Psoas muscle (tissue), 8 donors: Measurements from ENCODE around the gene PHF2. TPM values are rescaled to one million over a fixed set of nuclear protein-coding genes. Genes with fewer than 3 reads are reported as not detected.

Experiments used
- ATAC-seq, 4 donors: fragments of 200-7000 bp; cut with Tn5 transposase; one replicate each; pipeline ENCODE4 v1.9.1; 2020; ENCODE audit warnings: moderate library complexity in 3 of 4, mild to moderate bottlenecking in 2 of 4
- DNase-seq, 2 donors: peaks; one replicate each; pipeline ENCODE4 v3.0.0-alpha.2; 2020
- H3K27ac ChIP-seq: fragments of 200-600 bp; one replicate; pipeline ENCODE4 v1.8.0; 2022
- H3K27me3 ChIP-seq, 3 donors: fragments of 200-600 bp in 1 of 3; one replicate each; pipeline versions ENCODE4 v1.6.1 to v1.8.0; 2013 to 2022; ENCODE audit warnings: low read length in 2 of 3, mild to moderate bottlenecking in 2 of 3, moderate library complexity in 1 of 3; ENCODE audit not compliant: insufficient read depth in 3 of 3
- H3K36me3 ChIP-seq, 2 donors: fragments of 200-600 bp in 1 of 2; one replicate each; pipeline versions ENCODE4 v1.6.1 to v1.8.0; 2013 to 2022; ENCODE audit warnings: low read depth in 1 of 2, mild to moderate bottlenecking in 1 of 2, moderate library complexity in 1 of 2; ENCODE audit not compliant: insufficient read depth in 1 of 2
- H3K4me1 ChIP-seq: fragments of 200-600 bp; one replicate; pipeline ENCODE4 v1.8.0; 2022
- H3K4me3 ChIP-seq: fragments of 200-600 bp; one replicate; pipeline ENCODE4 v1.8.0; 2022; ENCODE audit warnings: mild to moderate bottlenecking
- H3K9me3 ChIP-seq: fragments of 200-600 bp; one replicate; pipeline ENCODE4 v1.8.0; 2022
- CTCF ChIP-seq: fragments of 200-600 bp; IDR thresholded peaks from one replicate; pipeline ENCODE4 v1.8.0; 2022; ENCODE audit warnings: antibody characterized with exemption
- WGBS, 3 donors: extraction: QIAGEN DNeasy Blood & Tissue Kit; methylation state at CpG; one replicate each; pipeline versions ENCODE4 v1.1.6 to v1.1.7; 2013; 5-methylcytosine and 5-hydroxymethylcytosine counted together
- intact Hi-C, 2 donors: fragments of 100-400 bp; cut with DNase I; formaldehyde crosslinking; loops; one replicate each; pipeline versions ENCODE4 v1.11.0 to v1.14.2; 2022
- polyA plus RNA-seq, 3 donors: library from polyadenylated mRNA; stranded (reverse); fragments of 200-250 nt; gene quantifications; one replicate each; pipeline ENCODE4 v1.2.3, GENCODE V29; 2013
- total RNA-seq, 4 donors: library from RNA; stranded (reverse); fragmentation: NEBNext Ultra II Directional in 2 of 4; extraction: Animal tissue kit (Norgen Biotek cat#: 25700) in 2 of 4; gene quantifications; one replicate each; pipeline versions ENCODE4 v1.2.1 to v1.2.4, GENCODE V29; 2021 to 2023
- donor health status: healthy with polysubstance abuse.
- donor health status: DM: no; HTN: no; CAD: no; lungs with moderate emphysema.
- donor health status: Bipolar disorder and iron deficiency.
- donor health status: healthy.
- donor health status: DM: yes; HTN: yes; CAD: no.
- donor health status: DM: no; HTN: no; CAD: no.
- donor health status: DM: no; HTN: no; CAD: no.
- donor health status: DM: yes; HTN: yes; CAD: no.

PHF2 gene
- total and polyA plus RNA-seq, 7 donors: 9.3 to 26.6 (median 19.1) TPM

- DNase-seq (no peak), ATAC-seq (peak in 2 of 4 donors; percentile 39 to 52)
- TF ChIP-seq CTCF: no peak
- Histone ChIP-seq H3K36me3 (no peaks in the 10 kb centered on the region), H3K27ac (no peak overlapping the region), H3K4me3 (no peak overlapping the region), H3K4me1 (peaks cover 8% of the 10 kb centered on the region), H3K9me3 (peaks cover 11% of the 10 kb centered on the region), H3K27me3 (no peaks in the 10 kb centered on the region)
- intact Hi-C loops: no loop called here
- WGBS, 3 donors: 45 to 64% (median 54%) methylated on average over 2 of the region's 2 CpGs
These were observed 132.6 kb downstream of the PHF2 start for GRCh38 chr9:93708987-93709302.

GRCh38 chr9:93709600-93710369 is 133.4 kb downstream of the PHF2 start:
- Histone ChIP-seq H3K4me3 (no peak overlapping the region), H3K27ac (no peak overlapping the region), H3K4me1 (peaks cover 8% of the 10 kb centered on the region), H3K27me3 (no peaks in the 10 kb centered on the region), H3K36me3 (no peaks in the 10 kb centered on the region), H3K9me3 (peaks cover 7% of the 10 kb centered on the region)
- DNase-seq (no peak), ATAC-seq (no peak)
- TF ChIP-seq CTCF: no peak
- intact Hi-C loops: no loop called here
- WGBS, 3 donors: 78 to 79% (median 79%) methylated on average over 2 of the region's 2 CpGs

- no peak for TF ChIP-seq CTCF
- Histone ChIP-seq H3K4me1 (peaks cover 8% of the 10 kb centered on the region), H3K36me3 (no peaks in the 10 kb centered on the region), H3K4me3 (no peak overlapping the region), H3K27me3 (no peaks in the 10 kb centered on the region), H3K27ac (no peak overlapping the region), H3K9me3 (peaks cover 7% of the 10 kb centered on the region)
- 88 to 89% (median 88%) methylated on average over 6 of the region's 6 CpGs for WGBS, 3 donors
- intact Hi-C loops: no loop called here
- DNase-seq (no peak), ATAC-seq (no peak)
These were observed 134.0 kb downstream of the PHF2 start for GRCh38 chr9:93710370-93710723.

GRCh38 chr9:93711002-93711401 is 134.6 kb downstream of the PHF2 start:
- Histone ChIP-seq H3K36me3 (no peaks in the 10 kb centered on the region), H3K4me3 (no peak overlapping the region), H3K4me1 (peaks cover 8% of the 10 kb centered on the region), H3K27ac (no peak overlapping the region), H3K9me3 (peaks cover 7% of the 10 kb centered on the region), H3K27me3 (no peaks in the 10 kb centered on the region)
- intact Hi-C loops: no loop called here
- no peak for DNase-seq
- no peak for TF ChIP-seq CTCF
- WGBS, 3 donors: 70 to 78% (median 71%) methylated on average over 2 of the region's 2 CpGs
- no peak for ATAC-seq

- intact Hi-C loops: no loop called here
These were observed 136.5 kb downstream of the PHF2 start for GRCh38 chr9:93712896-93713295.

More at GRCh38 chr9:93712896-93713295, 136.5 kb downstream of the PHF2 start:
- no peaks in the 10 kb centered on the region for H3K27me3 ChIP-seq
- TF ChIP-seq CTCF: no peak
- no peak overlapping the region for H3K4me3 ChIP-seq
- H3K9me3 ChIP-seq: no peaks in the 10 kb centered on the region
- ATAC-seq (no peak), DNase-seq (no peak)
- H3K4me1 ChIP-seq: peaks cover 8% of the 10 kb centered on the region
- WGBS, 3 donors: 71 to 77% (median 73%) methylated on average over 9 of the region's 9 CpGs
- H3K27ac ChIP-seq: no peak overlapping the region
- H3K36me3 ChIP-seq: no peaks in the 10 kb centered on the region
